AG04450 (cell line): ENCODE measurements around the gene DHX38. TPM values are rescaled to one million over a fixed set of nuclear protein-coding genes. Genes with fewer than 3 reads are reported as not detected.

ENCODE experiments used
- CTCF ChIA-PET: fragments of 300-600, 350-600 bp; formaldehyde crosslinking; extraction: SDS; loops from one replicate; lab custom pipeline; 2022; ENCODE audit warnings: antibody characterized with exemption, inconsistent platforms; lab: Charles Lee
- POLR2A ChIA-PET: fragments of 350-600 bp; formaldehyde crosslinking; extraction: SDS; loops from one replicate; lab custom pipeline; 2021; ENCODE audit warnings: antibody characterized with exemption, inconsistent platforms; lab: Yijun Ruan, JAX
- DNase-seq: peaks from one replicate; pipeline ENCODE4 v3.0.0-alpha.2; 2011; ENCODE audit warnings: low read depth, low spot score
- H3K27ac ChIP-seq: one replicate; pipeline ENCODE4 v1.5.1; 2012; ENCODE audit warnings: low read depth, low read length, control low read depth
- H3K27me3 ChIP-seq: one replicate; pipeline ENCODE4 v1.6.0; 2012; ENCODE audit warnings: low read length; ENCODE audit not compliant: control insufficient read depth, insufficient read depth
- H3K4me3 ChIP-seq: 2 replicates; pipeline ENCODE4 v1.5.1; 2011; ENCODE audit warnings: mild to moderate bottlenecking, low read depth, low read length, control low read depth
- H3K9me3 ChIP-seq: 2 replicates; pipeline ENCODE4 v1.5.1; 2012; ENCODE audit warnings: low read length; ENCODE audit not compliant: control insufficient read depth, insufficient read depth
- polyA plus RNA-seq: library from polyadenylated mRNA; depleted of rRNA; stranded (reverse); fragments of >200 nt; gene quantifications from 2 replicates; pipeline ENCODE4 v1.2.3, GENCODE V29; 2011; rRNA removed
- TF ChIP-seq, protein P1 (sequence below): IDR thresholded peaks from 2 replicates; pipeline ENCODE4 v1.5.1; 2011; ENCODE audit warnings: low read depth, low read length, control low read depth, inconsistent platforms

The DHX38 gene
- polyA plus RNA-seq, 1 experiment: 26.8 TPM

DNA sequence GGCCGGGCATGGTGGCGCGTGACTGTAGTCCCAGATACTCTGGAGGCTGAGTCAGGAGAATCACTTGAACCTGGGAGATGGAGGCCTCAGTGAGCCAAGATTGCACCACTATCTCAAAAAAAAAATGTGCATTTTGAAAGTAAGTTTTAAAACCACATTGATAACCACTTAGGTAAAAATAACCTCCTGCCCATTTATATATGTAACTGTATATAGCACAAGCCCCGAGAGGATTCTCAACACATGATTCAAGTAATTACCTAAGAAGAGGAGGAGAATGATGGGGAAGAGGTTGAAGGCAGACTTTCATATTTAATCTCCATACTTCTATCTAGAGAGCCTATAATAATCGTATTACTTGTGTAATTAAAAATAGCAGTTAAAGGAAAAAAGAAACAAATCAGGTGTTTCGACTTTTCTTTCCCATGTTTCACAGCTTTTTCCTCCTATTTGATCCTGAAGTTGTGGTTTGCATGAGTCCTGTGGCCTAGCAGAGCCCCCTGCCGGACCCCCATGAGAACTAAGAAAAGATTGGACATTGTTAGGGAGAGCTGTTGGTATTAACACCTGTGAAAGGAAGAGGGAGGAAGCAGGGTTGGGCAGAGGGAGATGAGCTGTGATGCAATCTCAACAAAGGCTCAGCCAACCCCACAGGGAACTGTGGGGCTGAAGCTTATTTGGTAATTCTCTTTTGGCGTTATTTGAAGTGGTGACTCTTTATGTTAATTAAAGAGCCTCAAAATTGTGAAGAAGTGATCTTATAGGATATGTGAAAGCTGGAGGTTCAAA, 56.2 kb downstream of the DHX38 start:
- H3K4me3 ChIP-seq: no peak overlapping the region
- no peak for DNase-seq
- TF ChIP-seq, protein P1, sequence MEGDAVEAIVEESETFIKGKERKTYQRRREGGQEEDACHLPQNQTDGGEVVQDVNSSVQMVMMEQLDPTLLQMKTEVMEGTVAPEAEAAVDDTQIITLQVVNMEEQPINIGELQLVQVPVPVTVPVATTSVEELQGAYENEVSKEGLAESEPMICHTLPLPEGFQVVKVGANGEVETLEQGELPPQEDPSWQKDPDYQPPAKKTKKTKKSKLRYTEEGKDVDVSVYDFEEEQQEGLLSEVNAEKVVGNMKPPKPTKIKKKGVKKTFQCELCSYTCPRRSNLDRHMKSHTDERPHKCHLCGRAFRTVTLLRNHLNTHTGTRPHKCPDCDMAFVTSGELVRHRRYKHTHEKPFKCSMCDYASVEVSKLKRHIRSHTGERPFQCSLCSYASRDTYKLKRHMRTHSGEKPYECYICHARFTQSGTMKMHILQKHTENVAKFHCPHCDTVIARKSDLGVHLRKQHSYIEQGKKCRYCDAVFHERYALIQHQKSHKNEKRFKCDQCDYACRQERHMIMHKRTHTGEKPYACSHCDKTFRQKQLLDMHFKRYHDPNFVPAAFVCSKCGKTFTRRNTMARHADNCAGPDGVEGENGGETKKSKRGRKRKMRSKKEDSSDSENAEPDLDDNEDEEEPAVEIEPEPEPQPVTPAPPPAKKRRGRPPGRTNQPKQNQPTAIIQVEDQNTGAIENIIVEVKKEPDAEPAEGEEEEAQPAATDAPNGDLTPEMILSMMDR: 0 out of 2 replicates have a peak, but pooled peaks have one; percentile 7
- POLR2A ChIA-PET: no interaction called here
- no peaks in the 10 kb centered on the region for H3K27me3 ChIP-seq
- no peak overlapping the region for H3K27ac ChIP-seq
- CTCF ChIA-PET: interaction anchor here (2.0 kb wide), 1 partner anchor 25 kb away, joined by 9 read pairs; no protein-coding TSS in a partner anchor
- H3K9me3 ChIP-seq: no peaks in the 10 kb centered on the region

DNA sequence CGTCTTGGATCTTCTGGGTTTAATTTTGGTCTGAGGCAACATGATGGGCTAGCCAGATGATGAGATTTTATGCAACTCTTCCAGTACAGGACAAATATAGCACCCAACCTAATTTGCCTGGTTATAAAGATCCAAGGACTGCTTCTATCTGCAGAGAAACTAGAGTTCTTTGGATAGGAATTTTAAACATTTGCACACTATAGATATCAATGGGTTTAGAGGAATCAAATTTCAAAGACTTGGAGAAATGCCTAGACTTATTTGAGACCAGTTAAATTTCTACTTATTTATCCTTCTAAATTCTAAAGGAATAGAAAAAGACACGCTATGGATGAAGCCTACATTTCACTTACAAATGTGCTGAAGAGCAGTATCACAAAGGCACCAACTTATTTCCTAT, 65.7 kb downstream of the DHX38 start:
- DNase-seq: no peak
- Histone ChIP-seq H3K9me3 (no peaks in the 10 kb centered on the region), H3K27ac (no peak overlapping the region), H3K4me3 (no peak overlapping the region), H3K27me3 (peaks cover 3% of the 10 kb centered on the region)
- CTCF ChIA-PET: no interaction called here
- TF ChIP-seq, protein P1: no peak
- POLR2A ChIA-PET: no interaction called here

DNA sequence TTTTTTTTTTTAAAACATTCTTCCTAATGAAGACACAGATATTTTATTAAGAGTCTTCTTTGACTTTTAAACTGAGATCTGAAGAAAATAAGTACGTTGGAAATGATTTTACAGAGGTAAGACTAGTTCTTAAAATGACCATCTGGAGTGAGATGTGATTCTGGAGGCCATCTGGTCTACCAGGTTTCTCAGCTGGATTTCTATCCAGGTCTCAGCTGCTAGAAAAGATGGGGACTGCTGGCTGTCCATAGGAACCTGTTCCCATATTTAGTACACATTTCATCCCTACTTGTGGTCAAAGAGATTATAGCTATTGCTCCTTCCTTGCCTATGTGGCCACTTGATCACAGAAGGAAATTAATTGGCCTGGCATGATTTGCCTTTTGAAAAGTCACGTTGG, 66.2 kb downstream of the DHX38 start:
- DNase-seq: no peak
- Histone ChIP-seq H3K4me3 (no peak overlapping the region), H3K27me3 (peaks cover 3% of the 10 kb centered on the region), H3K27ac (no peak overlapping the region), H3K9me3 (no peaks in the 10 kb centered on the region)
- TF ChIP-seq, protein P1: no peak
- POLR2A ChIA-PET: no interaction called here
- CTCF ChIA-PET: no interaction called here

DNA sequence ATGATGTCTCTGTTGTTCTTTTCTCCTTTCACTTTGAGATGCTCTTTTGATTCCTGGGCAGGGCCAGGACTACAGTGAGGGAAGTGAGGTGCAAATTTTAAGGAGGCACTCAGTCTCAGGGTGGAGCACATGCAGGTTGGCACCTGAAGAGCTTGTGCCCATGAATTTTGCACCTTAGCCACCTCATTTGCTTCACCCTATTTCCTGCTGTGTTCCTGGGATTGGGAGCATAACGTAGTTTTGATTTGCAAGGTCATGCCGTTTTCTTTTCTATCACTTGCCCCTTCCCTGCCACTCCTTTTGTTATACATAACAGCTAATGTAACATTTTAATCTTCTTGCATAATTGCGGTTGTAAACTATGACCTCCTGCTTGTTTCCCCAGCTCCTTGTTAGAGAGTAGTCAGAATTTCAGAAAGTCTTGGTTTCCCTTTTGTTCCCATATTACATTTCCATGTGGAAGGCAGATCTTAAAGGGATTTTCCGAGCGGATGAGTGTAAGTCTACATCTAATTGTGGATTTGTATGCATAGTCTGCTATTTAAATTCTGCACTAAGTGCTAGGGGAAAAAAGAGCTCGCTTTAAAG, 68.6 kb downstream of the DHX38 start:
- Histone ChIP-seq H3K27me3 (peaks cover 3% of the 10 kb centered on the region), H3K9me3 (no peaks in the 10 kb centered on the region), H3K4me3 (no peak overlapping the region), H3K27ac (no peak overlapping the region)
- POLR2A ChIA-PET: no interaction called here
- CTCF ChIA-PET: interaction anchor here (0.9 kb wide), 1 partner anchor 37 kb away, joined by 4 read pairs; no protein-coding TSS in a partner anchor
- DNase-seq: no peak
- TF ChIP-seq, protein P1: no peak

Other genes with a start within 250 kb of the DHX38 start
- gene ATXN1L, start 247.9 kb upstream of the DHX38 start, polyA plus RNA-seq: 11.3 and 13.7 TPM in 2 replicates
- 6.3 and 6.5 TPM in 2 replicates for gene ZNF821, start 209.7 kb upstream of the DHX38 start, polyA plus RNA-seq
- gene IST1, start 198.3 kb upstream of the DHX38 start, polyA plus RNA-seq: 225 and 260 TPM in 2 replicates
- gene PKD1L3, start 93.4 kb upstream of the DHX38 start, polyA plus RNA-seq: not detected in 2 replicates
- 3.3 and 3.6 TPM in 2 replicates for gene DHODH, start 85.1 kb upstream of the DHX38 start, polyA plus RNA-seq
- gene HP, start 39.3 kb upstream of the DHX38 start, polyA plus RNA-seq: not detected in 2 replicates
- gene HPR, start 30.6 kb upstream of the DHX38 start, polyA plus RNA-seq: not detected in 2 replicates
- 11.3 and 21.3 TPM in 2 replicates for gene TXNL4B, start 227 bp upstream of the DHX38 start, polyA plus RNA-seq
- 0.05 TPM in 1 of 2 replicates, not detected in the other for gene PMFBP1, start 78.3 kb downstream of the DHX38 start, polyA plus RNA-seq